Astrocyte of the spinal cord (primary cell): ENCODE results near the gene YAF2.

Experiments
- DNase-seq: peaks from one replicate; pipeline ENCODE4 v3.0.0; 2011; ENCODE audit warnings: low read depth, low spot score
- H3K4me3 ChIP-seq: 2 replicates; pipeline ENCODE4 v1.5.1; 2011; ENCODE audit warnings: low read depth, mild to moderate bottlenecking, low read length, moderate library complexity
- CTCF ChIP-seq: IDR thresholded peaks from 2 replicates; pipeline ENCODE4 v1.5.1; 2012; ENCODE audit warnings: low read depth, mild to moderate bottlenecking, low read length, inconsistent platforms
- in situ Hi-C: cut with HindIII; loops from 2 replicates; pipeline ENCODE4 v1.10.0; 2017; ENCODE audit warnings: low sequenced_read_pairs

Gene YAF2

GRCh38 chr12:42166501-42166900 is 71.5 kb downstream of the YAF2 start:
- DNase-seq: no peak
- TF ChIP-seq CTCF: no peak
- no peak overlapping the region for H3K4me3 ChIP-seq
- in situ Hi-C loops: no loop called here

- DNase-seq: no peak
- in situ Hi-C loops: no loop called here
- TF ChIP-seq CTCF: no peak
- no peak overlapping the region for H3K4me3 ChIP-seq
Measured at GRCh38 chr12:42163913-42164312, 74.1 kb downstream of the YAF2 start.

- no peak for TF ChIP-seq CTCF
- H3K4me3 ChIP-seq: no peak overlapping the region
- DNase-seq: no peak
- in situ Hi-C loops: no loop called here
Measured at GRCh38 chr12:42162965-42163364, 75.1 kb downstream of the YAF2 start.

- in situ Hi-C loops: no loop called here
- peak; percentile 24 for DNase-seq
- no peak overlapping the region for H3K4me3 ChIP-seq
- TF ChIP-seq CTCF: no peak
Measured at GRCh38 chr12:42162193-42162592, 75.9 kb downstream of the YAF2 start.

GRCh38 chr12:42161529-42161928 is 76.5 kb downstream of the YAF2 start:
- in situ Hi-C loops: no loop called here
- DNase-seq: no peak
- H3K4me3 ChIP-seq: no peak overlapping the region
- TF ChIP-seq CTCF: no peak

GRCh38 chr12:42156232-42156631 is 81.8 kb downstream of the YAF2 start:
- no peak for DNase-seq
- in situ Hi-C loops: no loop called here
- no peak overlapping the region for H3K4me3 ChIP-seq
- TF ChIP-seq CTCF: no peak

GRCh38 chr12:42145552-42146215 is 92.4 kb downstream of the YAF2 start:
- no peak for TF ChIP-seq CTCF
- in situ Hi-C loops: no loop called here

More at GRCh38 chr12:42145552-42146215, 92.4 kb downstream of the YAF2 start:
- DNase-seq: no peak
- H3K4me3 ChIP-seq: no peak overlapping the region
